ENCODE data around the gene HOXA13. TPM values are rescaled to one million over a fixed set of nuclear protein-coding genes. Genes with fewer than 3 reads are reported as not detected.

HOXA13 gene
- total RNA-seq, 2 experiments from 2014 or later = not detected

GRCh38 chr7:27208998-27209397 lies 9.1 kb upstream of the HOXA13 start:
- no peak overlapping the region for H3K4me3 Mint-ChIP-seq
- H3K27ac Mint-ChIP-seq = no peak overlapping the region
- ATAC-seq (no peak), DNase-seq (no peak)
- CTCF ChIA-PET = interaction anchor here (0.7 to 1.8 kb wide), 7 partner anchors 10 to 711 kb away, joined by 3 to 7 read pairs (median 3); partner anchors contain the start of gene EVX1
- H3K27me3 Mint-ChIP-seq = peaks cover 96% of the 10 kb centered on the region
- no peaks in the 10 kb centered on the region for H3K9me3 Mint-ChIP-seq (ENCODE audit: low read depth)
- H3K4me1 Mint-ChIP-seq = peaks cover 12% of the 10 kb centered on the region
- no peaks in the 10 kb centered on the region for H3K36me3 Mint-ChIP-seq

- peaks cover 98% of the 10 kb centered on the region for H3K27me3 Mint-ChIP-seq
- H3K4me3 Mint-ChIP-seq = no peak overlapping the region
- ATAC-seq (no peak), DNase-seq (no peak)
- H3K36me3 Mint-ChIP-seq = no peaks in the 10 kb centered on the region
- CTCF ChIA-PET = interaction anchor here (1.7 kb wide), 1 partner anchor 12 kb away, joined by 5 read pairs; no protein-coding TSS in a partner anchor
- H3K4me1 Mint-ChIP-seq = peaks cover 15% of the 10 kb centered on the region
- H3K9me3 Mint-ChIP-seq (ENCODE audit: low read depth) = no peaks in the 10 kb centered on the region
- H3K27ac Mint-ChIP-seq = no peak overlapping the region
Observed at GRCh38 chr7:27207348-27207985, 7.6 kb upstream of the HOXA13 start.

- Mint-ChIP-seq H3K36me3 (no peaks in the 10 kb centered on the region), H3K9me3 (ENCODE audit: low read depth) (no peaks in the 10 kb centered on the region), H3K27ac (no peak overlapping the region), H3K4me3 (no peak overlapping the region), H3K27me3 (peaks cover 98% of the 10 kb centered on the region), H3K4me1 (peaks cover 28% of the 10 kb centered on the region)
- DNase-seq (no peak), ATAC-seq (no peak)
- CTCF ChIA-PET = interaction anchor here (2.5 kb wide), 1 partner anchor 10 kb away, joined by 8 read pairs; no protein-coding TSS in a partner anchor
Observed at GRCh38 chr7:27205325-27206280, 5.7 kb upstream of the HOXA13 start.

- H3K27ac Mint-ChIP-seq = no peak overlapping the region
- no peak for ATAC-seq
- peaks cover 96% of the 10 kb centered on the region for H3K27me3 Mint-ChIP-seq
- DNase-seq = peak; percentile 39
- no peak overlapping the region for H3K4me3 Mint-ChIP-seq
- H3K36me3 Mint-ChIP-seq = no peaks in the 10 kb centered on the region
- H3K4me1 Mint-ChIP-seq = peaks cover 27% of the 10 kb centered on the region
- no peaks in the 10 kb centered on the region for H3K9me3 Mint-ChIP-seq (ENCODE audit: low read depth)
- CTCF ChIA-PET = interaction anchor here (2.5 kb wide), 1 partner anchor 9 kb away, joined by 8 read pairs; no protein-coding TSS in a partner anchor
Observed at GRCh38 chr7:27204851-27205322, 5.0 kb upstream of the HOXA13 start.

- peaks cover 28% of the 10 kb centered on the region for H3K4me1 Mint-ChIP-seq
- DNase-seq (no peak), ATAC-seq (no peak)
- H3K9me3 Mint-ChIP-seq (ENCODE audit: low read depth) = no peaks in the 10 kb centered on the region
- no peak overlapping the region for H3K4me3 Mint-ChIP-seq
- CTCF ChIA-PET = interaction anchor here (0.6 to 2.5 kb wide), 4 partner anchors 8 to 55 kb away, joined by 3 to 8 read pairs (median 4); no protein-coding TSS in a partner anchor
- H3K27ac Mint-ChIP-seq = no peak overlapping the region
- no peaks in the 10 kb centered on the region for H3K36me3 Mint-ChIP-seq
- peaks cover 91% of the 10 kb centered on the region for H3K27me3 Mint-ChIP-seq
Observed at GRCh38 chr7:27203964-27204594, 4.2 kb upstream of the HOXA13 start.

GRCh38 chr7:27203365-27203953 lies 3.6 kb upstream of the HOXA13 start:
- DNase-seq (peak; percentile 15), ATAC-seq (no peak)
- H3K27me3 Mint-ChIP-seq = peaks cover 92% of the 10 kb centered on the region
- CTCF ChIA-PET = interaction anchor here (0.6 to 2.5 kb wide), 5 partner anchors 8 to 56 kb away, joined by 3 to 10 read pairs (median 4); no protein-coding TSS in a partner anchor
- no peak overlapping the region for H3K27ac Mint-ChIP-seq
- no peaks in the 10 kb centered on the region for H3K36me3 Mint-ChIP-seq
- H3K4me1 Mint-ChIP-seq = peaks cover 30% of the 10 kb centered on the region
- H3K9me3 Mint-ChIP-seq (ENCODE audit: low read depth) = no peaks in the 10 kb centered on the region
- H3K4me3 Mint-ChIP-seq = no peak overlapping the region

GRCh38 chr7:27202862-27203134 lies 2.9 kb upstream of the HOXA13 start:
- CTCF ChIA-PET = interaction anchor here (1.2 to 2.4 kb wide), 2 partner anchors 9 to 23 kb away, joined by 4 to 10 read pairs; no protein-coding TSS in a partner anchor
- Mint-ChIP-seq H3K27ac (no peak overlapping the region), H3K4me1 (peaks cover 30% of the 10 kb centered on the region), H3K9me3 (ENCODE audit: low read depth) (no peaks in the 10 kb centered on the region), H3K36me3 (no peaks in the 10 kb centered on the region), H3K4me3 (no peak overlapping the region), H3K27me3 (peaks cover 92% of the 10 kb centered on the region)
- DNase-seq (no peak), ATAC-seq (no peak)

GRCh38 chr7:27202018-27202861 lies 2.3 kb upstream of the HOXA13 start:
- no peak overlapping the region for H3K27ac Mint-ChIP-seq
- H3K9me3 Mint-ChIP-seq (ENCODE audit: low read depth) = no peaks in the 10 kb centered on the region
- DNase-seq = no peak
- no peak for ATAC-seq
- H3K36me3 Mint-ChIP-seq = no peaks in the 10 kb centered on the region
- peaks cover 30% of the 10 kb centered on the region for H3K4me1 Mint-ChIP-seq
- H3K27me3 Mint-ChIP-seq = peaks cover 92% of the 10 kb centered on the region
- no peak overlapping the region for H3K4me3 Mint-ChIP-seq
- CTCF ChIA-PET = interaction anchor here (1.2 to 2.4 kb wide), 2 partner anchors 9 to 23 kb away, joined by 4 to 10 read pairs; no protein-coding TSS in a partner anchor

GRCh38 chr7:27201580-27202017 lies 1.7 kb upstream of the HOXA13 start:
- no peaks in the 10 kb centered on the region for H3K36me3 Mint-ChIP-seq
- DNase-seq (no peak), ATAC-seq (no peak)
- H3K4me3 Mint-ChIP-seq = no peak overlapping the region
- peaks cover 92% of the 10 kb centered on the region for H3K27me3 Mint-ChIP-seq
- no peaks in the 10 kb centered on the region for H3K9me3 Mint-ChIP-seq (ENCODE audit: low read depth)
- CTCF ChIA-PET = interaction anchor here (1.2 to 2.4 kb wide), 2 partner anchors 10 to 22 kb away, joined by 4 to 10 read pairs; no protein-coding TSS in a partner anchor
- H3K27ac Mint-ChIP-seq = no peak overlapping the region
- peaks cover 30% of the 10 kb centered on the region for H3K4me1 Mint-ChIP-seq

GRCh38 chr7:27200761-27201579 lies 1.1 kb upstream of the HOXA13 start:
- Mint-ChIP-seq H3K9me3 (ENCODE audit: low read depth) (no peaks in the 10 kb centered on the region), H3K4me1 (peaks cover 32% of the 10 kb centered on the region), H3K4me3 (peak overlapping the region; percentile 26), H3K36me3 (no peaks in the 10 kb centered on the region), H3K27ac (peak overlapping the region; percentile 67), H3K27me3 (peaks cover 91% of the 10 kb centered on the region)
- DNase-seq (no peak), ATAC-seq (no peak)
- CTCF ChIA-PET = interaction anchor here (2.4 kb wide), 1 partner anchor 21 kb away, joined by 10 read pairs; no protein-coding TSS in a partner anchor

All from activated CD8-positive, alpha-beta memory T cell treated with anti-CD3 and anti-CD28 coated beads, Interleukin-2, amount 10 ng/mL, durations not matched to agents 7 days and 5 days (primary cell).